ENCODE data around the gene PPM1L. TPM values are rescaled to one million over a fixed set of nuclear protein-coding genes. Genes with fewer than 3 reads are reported as not detected.

Gene PPM1L
- total and polyA plus RNA-seq, 2 of the 13 experiments (the other 11 are each of a cell fraction or from before 2014, with no cell fraction given): 0.22 to 1.4 TPM

DNA sequence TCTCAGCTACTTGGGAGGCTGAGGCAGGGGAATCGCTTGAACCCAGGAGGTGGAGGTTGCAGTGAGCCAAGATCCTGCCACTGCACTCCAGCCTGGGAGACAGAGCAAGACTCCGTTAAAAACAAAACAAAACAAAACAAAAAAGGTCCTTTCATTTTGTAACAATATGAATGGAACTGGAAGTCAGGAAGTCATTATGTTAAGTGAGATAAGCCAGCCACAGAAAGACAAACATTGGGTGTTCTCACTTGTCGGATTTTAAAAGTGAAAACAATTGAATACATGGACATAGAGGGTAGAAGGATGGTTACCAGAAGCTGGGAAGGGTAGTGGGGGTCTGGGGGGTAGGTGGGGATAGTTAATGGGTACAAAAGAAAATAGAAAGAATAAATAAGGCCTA, 361.6 kb downstream of the PPM1L start (continued):
- TF ChIP-seq GABPB1 (CRISPR knock-in tag; IDR thresholded peaks at IDR 0.05) (no peak), ZMYM4 (CRISPR knock-in tag; IDR thresholded peaks at IDR 0.05) (no peak), PITX1 (CRISPR knock-in tag; IDR thresholded peaks at IDR 0.05) (no peak), FOXA1 (IDR thresholded peaks at IDR 0.05) (no peak), FOXA1 (CRISPR knock-in tag; IDR thresholded peaks at IDR 0.05) (no peak)
- TF ChIP-seq, protein P1, sequence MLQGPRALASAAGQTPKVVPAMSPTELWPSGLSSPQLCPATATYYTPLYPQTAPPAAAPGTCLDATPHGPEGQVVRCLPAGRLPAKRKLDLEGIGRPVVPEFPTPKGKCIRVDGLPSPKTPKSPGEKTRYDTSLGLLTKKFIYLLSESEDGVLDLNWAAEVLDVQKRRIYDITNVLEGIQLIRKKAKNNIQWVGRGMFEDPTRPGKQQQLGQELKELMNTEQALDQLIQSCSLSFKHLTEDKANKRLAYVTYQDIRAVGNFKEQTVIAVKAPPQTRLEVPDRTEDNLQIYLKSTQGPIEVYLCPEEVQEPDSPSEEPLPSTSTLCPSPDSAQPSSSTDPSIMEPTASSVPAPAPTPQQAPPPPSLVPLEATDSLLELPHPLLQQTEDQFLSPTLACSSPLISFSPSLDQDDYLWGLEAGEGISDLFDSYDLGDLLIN (CRISPR knock-in tag; IDR thresholded peaks at IDR 0.05; ENCODE audit: borderline replicate concordance): no peak

DNA sequence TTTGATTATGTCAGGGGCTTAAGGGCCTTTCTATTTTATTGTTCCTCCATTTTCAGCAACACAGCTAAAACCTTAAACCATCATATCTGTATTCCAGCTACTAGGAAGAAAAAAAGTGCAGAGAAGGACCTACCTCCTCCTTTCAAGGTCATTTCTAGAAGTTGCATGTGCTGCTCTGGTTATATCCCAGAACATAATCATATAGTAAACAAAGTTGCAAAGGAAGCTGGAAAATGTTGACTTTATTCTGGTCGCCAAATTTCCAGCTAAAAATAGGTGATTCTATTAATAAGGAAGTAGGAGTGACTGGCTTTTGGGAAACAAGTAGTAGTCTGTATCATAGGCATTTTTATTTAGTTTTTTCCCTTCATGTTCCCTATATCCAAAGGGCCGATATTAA, 370.5 kb downstream of the PPM1L start:
- ChIA-PET POLR2A (no interaction called here), CTCF (ENCODE audit: low intra/inter-chr PET ratio, low total read pairs) (no interaction called here)
- Histone ChIP-seq H3K4me3 (replicated peaks in 1 of 3; ENCODE audit: insufficient read depth in 1 of 3, low read depth in 2 of 3, low read length in 3 of 3) (no peak overlapping the region), H3K79me2 (ENCODE audit: insufficient read depth, low read length) (no peaks in the 10 kb centered on the region), H3K4me2 (ENCODE audit: low read depth, low read length) (no peak overlapping the region), H3K9ac (ENCODE audit: insufficient read depth, low read depth, low read length) (no peak overlapping the region), H3K4me1 (ENCODE audit: insufficient read depth, low read length) (no peaks in the 10 kb centered on the region), H4K20me1 (ENCODE audit: insufficient read depth, low read length) (no peaks in the 10 kb centered on the region), H3K27ac (ENCODE audit: extremely low read length, insufficient read depth, low read length) (no peak overlapping the region), H3K27me3 (ENCODE audit: control insufficient read depth in 1 of 2, insufficient read depth in 2 of 2, low read length in 2 of 2) (no peaks in the 10 kb centered on the region), H3K9me3 (ENCODE audit: low read length) (peaks cover 16% of the 10 kb centered on the region), H3K36me3 (replicated peaks in 1 of 2; ENCODE audit: control insufficient read depth in 1 of 2, insufficient read depth in 2 of 2, low read length in 2 of 2) (no peaks in the 10 kb centered on the region), H2AFZ (ENCODE audit: low read length) (no peak overlapping the region)
- FAIRE-seq (no peak), ATAC-seq (no peak), DNase-seq (ENCODE audit: low spot score) (no peak)
- TF ChIP-seq NFATC3 (CRISPR knock-in tag; IDR thresholded peaks at IDR 0.05): no peak
- no peak for TF ChIP-seq ZKSCAN1 (IDR thresholded peaks at IDR 0.05; ENCODE audit: low read length)
- no peak for TF ChIP-seq ASH2L (IDR thresholded peaks at IDR 0.05; ENCODE audit: insufficient read length, low read depth, low read length)
- TF ChIP-seq, protein P2, sequence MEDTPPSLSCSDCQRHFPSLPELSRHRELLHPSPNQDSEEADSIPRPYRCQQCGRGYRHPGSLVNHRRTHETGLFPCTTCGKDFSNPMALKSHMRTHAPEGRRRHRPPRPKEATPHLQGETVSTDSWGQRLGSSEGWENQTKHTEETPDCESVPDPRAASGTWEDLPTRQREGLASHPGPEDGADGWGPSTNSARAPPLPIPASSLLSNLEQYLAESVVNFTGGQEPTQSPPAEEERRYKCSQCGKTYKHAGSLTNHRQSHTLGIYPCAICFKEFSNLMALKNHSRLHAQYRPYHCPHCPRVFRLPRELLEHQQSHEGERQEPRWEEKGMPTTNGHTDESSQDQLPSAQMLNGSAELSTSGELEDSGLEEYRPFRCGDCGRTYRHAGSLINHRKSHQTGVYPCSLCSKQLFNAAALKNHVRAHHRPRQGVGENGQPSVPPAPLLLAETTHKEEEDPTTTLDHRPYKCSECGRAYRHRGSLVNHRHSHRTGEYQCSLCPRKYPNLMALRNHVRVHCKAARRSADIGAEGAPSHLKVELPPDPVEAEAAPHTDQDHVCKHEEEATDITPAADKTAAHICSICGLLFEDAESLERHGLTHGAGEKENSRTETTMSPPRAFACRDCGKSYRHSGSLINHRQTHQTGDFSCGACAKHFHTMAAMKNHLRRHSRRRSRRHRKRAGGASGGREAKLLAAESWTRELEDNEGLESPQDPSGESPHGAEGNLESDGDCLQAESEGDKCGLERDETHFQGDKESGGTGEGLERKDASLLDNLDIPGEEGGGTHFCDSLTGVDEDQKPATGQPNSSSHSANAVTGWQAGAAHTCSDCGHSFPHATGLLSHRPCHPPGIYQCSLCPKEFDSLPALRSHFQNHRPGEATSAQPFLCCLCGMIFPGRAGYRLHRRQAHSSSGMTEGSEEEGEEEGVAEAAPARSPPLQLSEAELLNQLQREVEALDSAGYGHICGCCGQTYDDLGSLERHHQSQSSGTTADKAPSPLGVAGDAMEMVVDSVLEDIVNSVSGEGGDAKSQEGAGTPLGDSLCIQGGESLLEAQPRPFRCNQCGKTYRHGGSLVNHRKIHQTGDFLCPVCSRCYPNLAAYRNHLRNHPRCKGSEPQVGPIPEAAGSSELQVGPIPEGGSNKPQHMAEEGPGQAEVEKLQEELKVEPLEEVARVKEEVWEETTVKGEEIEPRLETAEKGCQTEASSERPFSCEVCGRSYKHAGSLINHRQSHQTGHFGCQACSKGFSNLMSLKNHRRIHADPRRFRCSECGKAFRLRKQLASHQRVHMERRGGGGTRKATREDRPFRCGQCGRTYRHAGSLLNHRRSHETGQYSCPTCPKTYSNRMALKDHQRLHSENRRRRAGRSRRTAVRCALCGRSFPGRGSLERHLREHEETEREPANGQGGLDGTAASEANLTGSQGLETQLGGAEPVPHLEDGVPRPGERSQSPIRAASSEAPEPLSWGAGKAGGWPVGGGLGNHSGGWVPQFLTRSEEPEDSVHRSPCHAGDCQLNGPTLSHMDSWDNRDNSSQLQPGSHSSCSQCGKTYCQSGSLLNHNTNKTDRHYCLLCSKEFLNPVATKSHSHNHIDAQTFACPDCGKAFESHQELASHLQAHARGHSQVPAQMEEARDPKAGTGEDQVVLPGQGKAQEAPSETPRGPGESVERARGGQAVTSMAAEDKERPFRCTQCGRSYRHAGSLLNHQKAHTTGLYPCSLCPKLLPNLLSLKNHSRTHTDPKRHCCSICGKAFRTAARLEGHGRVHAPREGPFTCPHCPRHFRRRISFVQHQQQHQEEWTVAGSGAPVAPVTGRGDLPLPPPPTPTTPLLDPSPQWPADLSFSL (CRISPR knock-in tag; IDR thresholded peaks at IDR 0.05): no peak
- in situ Hi-C loops (cut with HindIII; ENCODE audit: extremely low pct_ligation_motif_present, low pct_unique_long_range_greater_than_20kb): no loop called here
- intact Hi-C loops (cut with micrococcal nuclease; ENCODE audit: unreplicated experiment): no loop called here
- BruUV-seq (replicated peaks): no TSS peak
- 0% methylated on average over 2 of the region's 2 CpGs for WGBS (ENCODE audit: low lambda C conversion rate)

All from HepG2 (cell line).